ENCODE results near the gene ACSL6. TPM values are rescaled to one million over a fixed set of nuclear protein-coding genes. Genes with fewer than 3 reads are reported as not detected.

The ACSL6 gene
- total RNA-seq, 1 experiment from 2014 or later = 1.4 TPM

- intact Hi-C loops (cut with micrococcal nuclease; ENCODE audit: unreplicated experiment) = loop anchor here (10.0 kb wide), 2 partner anchors 288 to 578 kb away; no protein-coding TSS in a partner anchor
- Histone ChIP-seq H3K9me3 (no peaks in the 10 kb centered on the region), H3K4me1 (peaks cover 30% of the 10 kb centered on the region), H3K36me3 (ENCODE audit: control insufficient read depth, insufficient read depth, low read length) (no peaks in the 10 kb centered on the region), H3K27me3 (replicated peaks; ENCODE audit: control insufficient read depth, insufficient read depth, low read length) (no peaks in the 10 kb centered on the region), H3K4me3 (ENCODE audit: low read depth, low read length) (no peak overlapping the region)
- Mint-ChIP-seq H3K27me3 (ENCODE audit: insufficient read depth, unreplicated experiment) (no peaks in the 10 kb centered on the region), H3K36me3 (ENCODE audit: insufficient read depth, unreplicated experiment) (no peaks in the 10 kb centered on the region), H3K9me3 (ENCODE audit: unreplicated experiment) (no peaks in the 10 kb centered on the region), H3K4me3 (ENCODE audit: unreplicated experiment) (no peak overlapping the region), H3K4me1 (ENCODE audit: low read depth, unreplicated experiment) (peaks cover 22% of the 10 kb centered on the region), H3K27ac (ENCODE audit: unreplicated experiment) (no peak overlapping the region)
- no TSS peak for BruUV-seq (replicated peaks)
- no peak for DNase-seq
- TF ChIP-seq CTCF (IDR thresholded peaks at IDR 0.05; ENCODE audit: insufficient read depth in 1 of 2, low read depth in 1 of 2, low read length in 1 of 2, severe bottlenecking in 1 of 2, unreplicated experiment in 1 of 2) = peak in 1 of 2 experiments; percentile 26
- ChIA-PET CTCF (interaction anchor here (1.2 to 1.5 kb wide), 2 partner anchors 193 to 414 kb away, joined by 4 to 7 read pairs; no protein-coding TSS in a partner anchor), POLR2A (no interaction called here)
These were observed 8.2 kb downstream of the ACSL6 start for GRCh38 chr5:132003170-132003744.

GRCh38 chr5:132002757-132003156, 8.7 kb downstream of the ACSL6 start:
- Histone ChIP-seq H3K4me3 (ENCODE audit: low read depth, low read length) (no peak overlapping the region), H3K36me3 (ENCODE audit: control insufficient read depth, insufficient read depth, low read length) (no peaks in the 10 kb centered on the region), H3K4me1 (peaks cover 35% of the 10 kb centered on the region), H3K9me3 (no peaks in the 10 kb centered on the region), H3K27me3 (replicated peaks; ENCODE audit: control insufficient read depth, insufficient read depth, low read length) (no peaks in the 10 kb centered on the region)
- H3K4me1 Mint-ChIP-seq (ENCODE audit: low read depth, unreplicated experiment) = peaks cover 22% of the 10 kb centered on the region
- TF ChIP-seq CTCF (IDR thresholded peaks at IDR 0.05; ENCODE audit: insufficient read depth in 1 of 2, low read depth in 1 of 2, low read length in 1 of 2, severe bottlenecking in 1 of 2, unreplicated experiment in 1 of 2) = no peak
- ChIA-PET POLR2A (no interaction called here), CTCF (interaction anchor here (1.2 to 1.5 kb wide), 2 partner anchors 192 to 413 kb away, joined by 4 to 7 read pairs; no protein-coding TSS in a partner anchor)
- no peak for DNase-seq
- BruUV-seq (replicated peaks) = no TSS peak
- no peaks in the 10 kb centered on the region for H3K27me3 Mint-ChIP-seq (ENCODE audit: insufficient read depth, unreplicated experiment)
- no peaks in the 10 kb centered on the region for H3K36me3 Mint-ChIP-seq (ENCODE audit: insufficient read depth, unreplicated experiment)
- intact Hi-C loops (cut with micrococcal nuclease; ENCODE audit: unreplicated experiment) = loop anchor here (10.0 kb wide), 2 partner anchors 288 to 578 kb away; no protein-coding TSS in a partner anchor
- no peak overlapping the region for H3K27ac Mint-ChIP-seq (ENCODE audit: unreplicated experiment)
- H3K4me3 Mint-ChIP-seq (ENCODE audit: unreplicated experiment) = no peak overlapping the region
- no peaks in the 10 kb centered on the region for H3K9me3 Mint-ChIP-seq (ENCODE audit: unreplicated experiment)

- Histone ChIP-seq H3K36me3 (ENCODE audit: control insufficient read depth, insufficient read depth, low read length) (no peaks in the 10 kb centered on the region), H3K9me3 (no peaks in the 10 kb centered on the region), H3K4me1 (peaks cover 43% of the 10 kb centered on the region), H3K4me3 (ENCODE audit: low read depth, low read length) (no peak overlapping the region), H3K27me3 (replicated peaks; ENCODE audit: control insufficient read depth, insufficient read depth, low read length) (no peaks in the 10 kb centered on the region)
- TF ChIP-seq CTCF (IDR thresholded peaks at IDR 0.05; ENCODE audit: insufficient read depth in 1 of 2, low read depth in 1 of 2, low read length in 1 of 2, severe bottlenecking in 1 of 2, unreplicated experiment in 1 of 2) = no peak
- ChIA-PET CTCF (interaction anchor here (1.2 to 1.5 kb wide), 2 partner anchors 191 to 413 kb away, joined by 4 to 7 read pairs; no protein-coding TSS in a partner anchor), POLR2A (no interaction called here)
- no TSS peak for BruUV-seq (replicated peaks)
- H3K27ac Mint-ChIP-seq (ENCODE audit: unreplicated experiment) = peak overlapping the region; percentile 58
- no peak overlapping the region for H3K4me3 Mint-ChIP-seq (ENCODE audit: unreplicated experiment)
- intact Hi-C loops (cut with micrococcal nuclease; ENCODE audit: unreplicated experiment) = loop anchor here (10.0 kb wide), 2 partner anchors 287 to 577 kb away; no protein-coding TSS in a partner anchor
- peak; percentile 18 to 55 for DNase-seq
- H3K36me3 Mint-ChIP-seq (ENCODE audit: insufficient read depth, unreplicated experiment) = no peaks in the 10 kb centered on the region
- H3K4me1 Mint-ChIP-seq (ENCODE audit: low read depth, unreplicated experiment) = peaks cover 23% of the 10 kb centered on the region
- H3K27me3 Mint-ChIP-seq (ENCODE audit: insufficient read depth, unreplicated experiment) = no peaks in the 10 kb centered on the region
- no peaks in the 10 kb centered on the region for H3K9me3 Mint-ChIP-seq (ENCODE audit: unreplicated experiment)
These were observed 9.6 kb downstream of the ACSL6 start for GRCh38 chr5:132001647-132002561.
